ENCODE results near the gene LRCH3.
"Not testable (repeated sequence)": the region's sequence is repeated elsewhere in the genome, so short reads cannot be mapped to it uniquely, and the experiment has no call there.

Gene LRCH3

GRCh38 chr3:197882586-197882985 lies 91.5 kb downstream of the LRCH3 start:
- DNase-seq (ENCODE audit: extremely low read depth, low read depth): no peak
- TF ChIP-seq, protein P1, sequence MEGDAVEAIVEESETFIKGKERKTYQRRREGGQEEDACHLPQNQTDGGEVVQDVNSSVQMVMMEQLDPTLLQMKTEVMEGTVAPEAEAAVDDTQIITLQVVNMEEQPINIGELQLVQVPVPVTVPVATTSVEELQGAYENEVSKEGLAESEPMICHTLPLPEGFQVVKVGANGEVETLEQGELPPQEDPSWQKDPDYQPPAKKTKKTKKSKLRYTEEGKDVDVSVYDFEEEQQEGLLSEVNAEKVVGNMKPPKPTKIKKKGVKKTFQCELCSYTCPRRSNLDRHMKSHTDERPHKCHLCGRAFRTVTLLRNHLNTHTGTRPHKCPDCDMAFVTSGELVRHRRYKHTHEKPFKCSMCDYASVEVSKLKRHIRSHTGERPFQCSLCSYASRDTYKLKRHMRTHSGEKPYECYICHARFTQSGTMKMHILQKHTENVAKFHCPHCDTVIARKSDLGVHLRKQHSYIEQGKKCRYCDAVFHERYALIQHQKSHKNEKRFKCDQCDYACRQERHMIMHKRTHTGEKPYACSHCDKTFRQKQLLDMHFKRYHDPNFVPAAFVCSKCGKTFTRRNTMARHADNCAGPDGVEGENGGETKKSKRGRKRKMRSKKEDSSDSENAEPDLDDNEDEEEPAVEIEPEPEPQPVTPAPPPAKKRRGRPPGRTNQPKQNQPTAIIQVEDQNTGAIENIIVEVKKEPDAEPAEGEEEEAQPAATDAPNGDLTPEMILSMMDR (IDR thresholded peaks at IDR 0.05; ENCODE audit: low read depth, low read length): no peak

- no peak for DNase-seq (ENCODE audit: extremely low read depth, low read depth)
- TF ChIP-seq, protein P1 (IDR thresholded peaks at IDR 0.05; ENCODE audit: low read depth, low read length): no peak
Observed at GRCh38 chr3:197883541-197883940, 92.5 kb downstream of the LRCH3 start.

DNA sequence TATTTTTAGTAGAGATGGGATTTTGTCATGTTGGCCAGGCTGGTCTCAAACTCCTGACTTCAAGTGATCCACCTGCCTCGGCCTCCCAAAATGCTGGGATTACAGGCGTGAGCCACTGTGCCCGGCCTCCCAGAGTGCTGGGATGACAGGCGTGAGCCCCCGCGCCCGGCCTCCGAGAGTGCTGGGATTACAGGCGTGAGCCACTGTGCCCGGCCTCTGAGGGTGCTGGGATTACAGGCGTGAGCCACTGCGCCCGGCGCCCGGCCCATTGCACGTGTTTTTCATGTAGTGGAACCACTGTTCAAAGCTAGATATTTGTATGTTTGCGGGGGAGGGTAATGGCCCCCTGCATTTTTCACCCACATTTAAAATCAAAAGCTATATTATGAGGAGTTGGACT lies 93.3 kb downstream of the LRCH3 start:
- DNase-seq (ENCODE audit: extremely low read depth, low read depth): not testable (repeated sequence)

DNA sequence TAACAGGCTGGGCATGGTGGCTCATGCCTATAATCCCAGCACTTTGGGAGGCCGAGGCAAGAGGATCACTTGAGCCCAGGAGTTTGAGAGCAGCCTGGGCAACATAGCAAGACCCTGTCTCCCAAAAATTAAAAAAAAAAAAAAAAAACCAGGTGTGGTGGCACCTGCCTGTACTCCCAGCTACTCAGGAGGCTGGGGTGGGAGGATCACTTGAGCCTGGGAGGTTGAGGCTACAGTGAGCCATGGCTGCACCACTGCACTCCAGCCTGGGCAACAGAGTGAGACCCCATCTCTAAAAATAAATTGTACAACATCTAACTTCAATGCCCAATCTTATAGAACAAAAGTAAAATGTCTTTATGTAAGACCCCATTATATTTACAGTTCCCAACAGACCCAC lies 95.0 kb downstream of the LRCH3 start:
- DNase-seq (ENCODE audit: extremely low read depth, low read depth): not testable (repeated sequence)

DNA sequence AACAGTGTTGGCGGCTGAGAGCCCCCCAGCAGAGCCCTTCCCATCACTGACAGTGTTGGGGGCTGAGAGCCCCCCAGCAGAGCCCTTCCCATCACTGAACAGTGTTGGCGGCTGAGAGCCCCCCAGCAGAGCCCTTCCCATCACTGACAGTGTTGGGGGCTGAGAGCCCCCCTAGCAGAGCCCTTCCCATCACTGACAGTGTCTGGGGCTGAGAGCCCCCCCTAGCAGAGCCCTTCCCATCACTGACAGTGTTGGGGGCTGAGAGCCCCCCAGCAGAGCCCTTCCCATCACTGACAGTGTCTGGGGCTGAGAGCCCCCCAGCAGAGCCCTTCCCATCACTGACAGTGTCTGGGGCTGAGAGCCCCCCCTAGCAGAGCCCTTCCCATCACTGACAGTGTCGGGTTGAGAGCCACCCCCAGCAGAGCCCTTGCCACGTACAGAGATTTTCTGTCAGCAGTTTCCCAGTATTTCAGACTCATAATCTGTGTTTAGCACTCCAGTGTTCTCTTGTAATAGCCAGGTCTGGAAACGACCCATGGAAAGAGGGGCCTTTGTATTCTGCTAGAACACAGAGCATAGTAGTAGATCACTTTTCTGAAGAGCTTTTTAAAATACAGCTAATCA lies 96.5 kb downstream of the LRCH3 start:
- not testable (repeated sequence) for DNase-seq (ENCODE audit: extremely low read depth, low read depth)

GRCh38 chr3:197888511-197888910 lies 97.5 kb downstream of the LRCH3 start:
- no peak for DNase-seq (ENCODE audit: extremely low read depth, low read depth)
- TF ChIP-seq, protein P1 (IDR thresholded peaks at IDR 0.05; ENCODE audit: low read depth, low read length): no peak

GRCh38 chr3:197889204-197889930 lies 98.3 kb downstream of the LRCH3 start:
- DNase-seq (ENCODE audit: extremely low read depth, low read depth): no peak
- TF ChIP-seq, protein P1 (IDR thresholded peaks at IDR 0.05; ENCODE audit: low read depth, low read length): no peak

GRCh38 chr3:197890693-197891092 lies 99.6 kb downstream of the LRCH3 start:
- TF ChIP-seq, protein P1 (IDR thresholded peaks at IDR 0.05; ENCODE audit: low read depth, low read length): no peak
- no peak for DNase-seq (ENCODE audit: extremely low read depth, low read depth)

DNA sequence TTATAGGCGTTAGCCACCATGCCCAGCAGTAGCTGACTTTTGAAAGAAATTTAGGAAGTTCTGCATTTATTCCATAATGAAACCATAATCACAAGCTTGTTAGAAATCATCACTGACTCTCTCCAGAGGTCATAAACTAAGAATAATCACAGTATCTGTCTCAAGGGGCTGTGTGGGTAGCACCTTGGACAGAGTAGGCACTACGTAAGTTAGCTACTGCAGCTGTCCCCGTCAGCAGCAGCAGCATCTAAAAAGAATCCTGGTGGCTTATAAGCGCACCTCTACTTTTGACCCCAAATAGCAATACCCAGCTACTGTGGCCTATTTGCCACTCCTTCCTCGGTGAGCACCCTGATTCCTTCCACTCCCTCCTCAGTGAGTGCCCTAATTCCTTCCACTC lies 101.1 kb downstream of the LRCH3 start:
- TF ChIP-seq, protein P1 (IDR thresholded peaks at IDR 0.05; ENCODE audit: low read depth, low read length): no peak
- no peak for DNase-seq (ENCODE audit: extremely low read depth, low read depth)

Data from AG09319 (cell line).